GM19239 (cell line): ENCODE results near the gene MTERF2.

ENCODE experiments used
- DNase-seq: peaks from one replicate; pipeline ENCODE4 v3.0.0; 2011; ENCODE audit warnings: low spot score; ENCODE audit not compliant: insufficient read length
- FAIRE-seq: peaks from 2 replicates; lab custom pipeline; 2011; peaks lifted over from hg19 to GRCh38; lab: Jason Lieb, UNC

Gene MTERF2

DNA sequence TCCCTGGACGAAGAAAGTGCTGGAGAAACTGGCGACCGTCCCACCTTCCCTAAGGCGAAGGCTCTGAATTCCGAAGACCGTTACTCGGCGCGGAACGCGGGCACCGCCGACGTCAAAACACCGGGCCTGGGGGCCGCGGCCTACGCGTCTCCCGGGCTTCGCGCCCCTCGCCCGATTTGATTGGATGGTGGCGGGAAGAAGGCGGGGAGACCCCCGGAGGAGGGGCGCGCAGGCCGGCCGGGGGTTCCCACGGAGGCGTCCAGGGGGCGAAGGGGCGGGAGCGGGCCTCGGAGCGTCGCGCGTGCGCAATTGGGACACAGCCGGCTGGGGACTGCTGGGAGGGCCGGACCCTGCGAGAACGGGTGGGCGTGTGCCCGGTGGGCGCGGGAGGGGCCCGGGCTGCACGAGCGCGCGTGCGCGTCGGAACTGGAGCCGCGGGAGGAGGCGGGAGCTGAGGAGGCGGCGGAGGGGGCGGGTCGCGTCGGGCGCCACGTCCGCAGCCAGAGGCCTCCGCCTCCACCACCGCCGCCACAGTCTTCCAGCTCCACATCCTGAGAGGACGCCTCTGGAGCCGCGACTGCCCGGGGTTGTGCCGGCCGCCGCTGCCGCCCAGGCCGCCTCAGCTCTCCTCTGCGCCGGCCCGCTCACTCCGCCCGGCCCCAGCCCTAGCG is 31.4 kb downstream of the MTERF2 start, which contains the start of gene TMEM263:
Gene TMEM263, plus strand, starts transcription at position 531 of the 671 bp plus-strand sequence. CDS start 11,210 bp downstream, outside the sequence.
- peak; percentile 79 for FAIRE-seq
- peak; percentile 87 for DNase-seq

DNA sequence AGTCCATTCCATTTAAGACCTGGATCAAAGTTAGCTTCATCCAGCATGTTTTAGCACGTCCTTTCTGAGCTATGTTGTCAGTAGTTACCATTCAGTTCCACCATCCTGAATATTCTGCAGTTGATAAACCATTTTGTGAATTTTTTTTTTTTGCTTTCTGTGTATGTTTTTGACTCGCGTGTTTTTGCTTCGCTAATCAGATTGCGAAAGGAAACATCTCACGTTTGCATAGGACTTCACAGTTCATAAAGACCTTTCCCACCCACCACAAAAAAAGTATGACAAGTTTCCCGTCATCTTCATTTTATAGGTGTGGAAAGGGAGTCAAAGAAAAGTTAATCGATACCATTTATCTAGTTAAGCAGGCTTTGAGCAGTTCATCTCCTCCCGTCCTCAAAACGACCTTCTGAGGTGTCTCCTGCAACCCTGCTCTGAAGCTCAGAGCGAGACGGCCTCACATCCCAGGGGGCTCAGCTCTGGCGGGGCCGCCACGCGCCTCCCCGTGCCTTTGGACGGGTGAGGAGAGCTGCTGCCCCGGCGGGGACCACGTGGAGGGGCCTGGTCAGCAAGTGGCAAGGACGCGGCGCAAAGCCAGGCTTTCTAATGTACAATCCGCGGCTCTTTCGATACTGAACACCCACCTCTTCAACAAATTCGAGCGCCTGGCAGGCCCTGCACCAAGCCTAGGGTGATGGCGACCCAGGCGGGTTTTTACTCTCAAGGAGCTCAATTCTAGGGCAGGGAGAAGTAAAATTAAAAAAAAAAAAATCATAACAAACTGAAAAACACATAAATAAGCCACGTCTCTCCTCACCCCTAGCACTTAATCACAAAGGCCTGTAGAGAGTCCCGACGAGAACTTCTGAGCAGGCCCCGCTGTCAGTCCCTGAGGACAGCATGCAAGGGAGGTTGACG is 32.2 kb downstream of the MTERF2 start:
- FAIRE-seq (no peak), DNase-seq (peak; percentile 24)

DNA sequence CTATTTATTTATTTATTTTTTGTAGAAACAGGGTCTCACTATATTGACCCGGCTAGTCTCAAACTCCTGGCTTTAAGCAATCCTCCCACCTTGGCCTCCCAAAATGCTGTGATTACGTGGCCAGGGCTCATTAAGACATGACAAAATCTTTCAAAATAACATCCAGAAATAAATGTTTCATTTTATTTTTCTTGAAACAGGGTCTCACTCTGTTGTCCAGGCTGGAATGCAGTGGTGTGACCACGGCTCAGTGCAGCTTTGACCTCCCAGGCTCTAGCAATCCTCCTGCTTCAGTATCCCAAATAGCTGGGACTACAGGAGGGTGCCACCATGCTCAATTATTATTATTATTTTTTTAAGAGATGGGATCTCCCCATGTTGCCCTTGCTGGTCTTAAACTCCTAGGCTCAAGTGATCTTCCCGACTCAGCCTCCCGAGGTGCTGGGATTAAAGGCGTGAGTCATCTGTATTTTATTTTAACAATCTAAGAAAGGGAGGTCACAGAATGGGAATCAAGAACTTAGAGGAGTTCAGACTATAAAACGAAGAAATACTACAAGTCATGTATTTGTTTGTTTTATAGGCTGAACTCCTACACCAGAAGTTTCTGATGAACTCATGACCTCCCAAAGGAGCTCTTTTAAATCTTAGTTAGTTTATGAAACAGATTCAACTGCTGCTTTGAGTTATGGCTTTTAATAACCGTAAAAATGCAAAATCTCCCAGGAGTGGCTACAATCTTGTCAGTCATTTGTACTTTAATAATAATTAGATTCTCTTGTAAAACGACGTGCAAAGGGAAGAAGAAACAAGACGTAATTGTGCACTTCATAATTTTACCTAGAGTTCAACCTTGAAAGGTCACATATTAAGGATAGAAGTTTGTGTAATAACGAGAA is 33.3 kb downstream of the MTERF2 start:
- DNase-seq (no peak), FAIRE-seq (no peak)

DNA sequence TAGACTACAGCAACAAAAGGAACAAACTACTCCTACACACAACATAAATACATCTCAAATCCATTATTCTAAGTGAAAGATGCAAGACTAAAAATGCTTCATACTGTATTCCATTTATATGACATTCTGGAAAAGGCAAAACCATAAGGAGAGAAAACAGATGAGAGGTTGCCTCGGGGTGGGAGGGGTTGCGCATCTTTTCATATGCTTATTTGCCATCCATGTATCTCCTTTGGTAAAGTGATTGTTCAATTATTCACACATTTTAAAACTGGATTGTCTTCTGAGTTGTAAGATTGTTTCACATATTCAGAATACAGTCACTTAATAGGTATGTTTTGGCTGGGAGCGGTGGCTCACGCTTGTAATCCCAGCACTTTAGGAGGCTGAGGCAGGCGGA is 36.4 kb downstream of the MTERF2 start:
- no peak for FAIRE-seq
- DNase-seq, result no peak

DNA sequence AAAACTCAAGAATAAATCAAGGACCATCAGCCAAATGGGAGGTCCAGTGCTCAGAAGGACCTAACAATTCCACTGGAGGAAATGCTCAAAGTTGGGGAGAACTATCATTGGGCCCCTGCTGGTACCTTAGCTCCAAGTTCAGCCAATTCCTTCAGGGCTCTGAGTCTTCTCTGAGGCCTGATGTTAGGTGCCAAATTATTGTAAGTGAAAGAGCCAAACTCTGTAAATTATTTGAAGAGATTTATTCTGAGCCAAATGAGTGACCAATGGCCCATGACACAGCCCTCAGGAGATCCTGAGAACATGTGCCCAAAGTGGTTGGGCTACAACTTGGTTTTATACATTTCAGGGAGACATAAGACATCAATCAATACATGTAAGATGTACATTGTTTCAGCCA is 39.5 kb downstream of the MTERF2 start:
- DNase-seq (no peak), FAIRE-seq (no peak)

DNA sequence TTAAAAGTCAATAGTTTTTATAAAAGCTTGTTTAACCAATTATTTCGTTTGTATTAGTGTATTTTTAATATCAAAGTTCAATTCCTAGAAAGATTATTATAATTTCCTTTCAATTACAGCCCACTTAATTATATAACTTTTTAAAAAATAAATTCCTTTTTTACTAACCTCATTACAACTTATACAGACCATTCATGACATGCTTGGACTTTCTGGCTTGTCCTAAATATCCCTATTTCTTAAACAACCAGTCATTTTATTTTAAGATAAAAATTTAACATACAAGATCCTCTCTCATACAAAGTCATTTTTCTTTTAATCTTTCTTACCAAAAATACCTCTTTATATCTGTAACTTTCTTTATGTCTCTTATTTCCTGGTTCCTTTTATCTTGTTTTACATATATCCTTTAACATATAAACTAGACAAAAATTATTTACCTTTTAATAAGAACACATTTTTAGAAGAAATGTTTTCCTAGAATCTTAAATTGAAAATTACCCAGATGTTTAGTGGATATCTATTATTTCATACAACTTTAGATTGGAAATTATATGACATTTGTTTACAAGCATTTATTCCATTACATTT is 41.6 kb downstream of the MTERF2 start:
- FAIRE-seq (no peak), DNase-seq (no peak)

DNA sequence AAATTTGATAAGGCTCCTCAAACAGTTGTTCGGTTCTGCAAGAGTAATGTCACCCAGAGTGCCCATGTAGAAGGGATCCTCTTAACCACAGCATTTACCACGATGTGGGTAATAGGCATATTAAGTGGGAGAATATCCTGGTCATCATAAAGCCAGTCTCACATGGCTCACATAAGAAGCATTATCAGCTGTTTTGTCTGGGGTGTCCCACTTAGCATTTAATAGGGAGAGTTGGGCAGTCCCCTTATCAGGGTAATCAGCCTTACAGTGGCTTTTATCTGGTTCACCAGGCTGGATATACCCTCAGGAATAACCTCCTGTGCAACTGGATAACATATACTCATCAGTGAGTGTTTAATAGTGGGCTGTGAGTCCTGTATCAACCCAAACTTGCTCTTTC is 44.2 kb downstream of the MTERF2 start:
- DNase-seq, result no peak

DNA sequence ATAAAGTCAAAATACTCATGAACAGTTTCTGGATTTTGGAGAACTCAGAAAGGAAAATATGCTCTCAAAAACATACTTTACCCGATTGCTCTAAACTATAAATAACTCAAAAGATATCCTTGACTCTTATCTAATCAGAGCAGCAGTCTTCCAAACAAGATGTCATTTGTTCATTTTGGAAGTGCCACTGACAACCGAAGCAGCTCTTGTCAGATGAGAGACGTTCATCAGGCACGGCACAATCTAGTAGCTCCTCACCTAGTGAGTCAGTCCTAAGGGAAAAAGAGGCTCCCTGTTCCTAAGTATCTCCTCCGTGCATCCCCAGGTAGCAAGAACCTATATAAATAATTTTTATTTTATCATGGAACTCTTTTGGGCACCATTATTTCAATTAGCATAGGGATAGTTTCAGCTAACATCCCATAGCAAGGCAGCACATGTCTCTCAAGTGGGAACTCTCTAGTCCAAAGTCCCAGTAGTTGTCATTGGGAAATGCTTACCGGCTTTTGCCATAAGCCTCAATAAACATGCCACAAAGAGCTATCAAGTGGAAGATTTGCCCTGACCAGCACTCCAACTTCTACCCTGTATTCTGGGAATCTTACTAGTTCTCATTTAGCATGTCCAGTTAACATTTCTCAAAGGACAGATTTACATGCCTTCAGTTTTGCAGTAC is 45.3 kb downstream of the MTERF2 start:
- no peak for FAIRE-seq
- no peak for DNase-seq

More for the DNA sequence above, 44.2 kb downstream of the MTERF2 start:
- no peak for FAIRE-seq

DNA sequence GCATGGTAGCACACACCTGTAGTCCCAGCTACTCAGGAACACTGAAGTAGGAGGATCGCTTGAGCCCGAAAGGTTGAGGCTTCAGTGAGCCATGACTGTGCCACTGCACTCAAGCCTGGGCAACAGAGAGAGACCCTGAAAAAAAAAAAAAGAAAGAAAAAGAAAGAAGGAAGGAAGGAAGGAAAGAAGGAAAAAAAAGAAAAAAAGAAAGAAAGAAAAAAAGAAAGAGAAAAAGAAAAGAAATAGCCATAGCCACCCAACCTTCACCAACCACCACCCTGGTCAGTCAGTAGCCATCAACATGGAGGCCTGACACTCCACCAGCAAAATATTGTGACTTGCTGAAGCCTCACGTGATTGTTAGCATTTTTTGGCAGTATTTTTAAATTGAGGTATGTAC is 52.7 kb downstream of the MTERF2 start:
- FAIRE-seq (no peak), DNase-seq (no peak)
